OCI-LY7 (cell line): ENCODE data around the gene EMILIN1.

ENCODE experiments used
- CTCF ChIP-seq: fragments of 200-600 bp; sonication (generic); conservative IDR thresholded peaks from 2 replicates; pipeline ENCODE4 v1.5.1; 2014; ENCODE audit warnings: mild to moderate bottlenecking, antibody characterized with exemption, low read length, moderate library complexity, mixed read lengths
- EZH2phosphoT487 ChIP-seq: fragments of 200-600 bp; sonication (generic); IDR thresholded peaks from 2 replicates; pipeline ENCODE4 v1.6.1; 2018; ENCODE audit warnings: low read depth, borderline replicate concordance, mild to moderate bottlenecking, mixed run types, antibody characterized with exemption, low read length, moderate library complexity, mixed read lengths

GRCh38 chr2:27102329-27102728, 23.9 kb downstream of the EMILIN1 start:
- TF ChIP-seq CTCF: no peak
- no peak for TF ChIP-seq EZH2phosphoT487
